SK-N-SH (cell line): ENCODE measurements around the gene VMP1.

Experiments used
- CHD2 ChIP-seq: fragments of 150-350 bp; IDR thresholded peaks from 2 replicates; pipeline ENCODE4 v1.6.1; 2018; ENCODE audit warnings: low read length; ENCODE audit not compliant: partially characterized antibody
- ELF1 ChIP-seq: IDR thresholded peaks from 2 replicates; pipeline ENCODE4 v1.4.0; 2012
- EP300 ChIP-seq, 2 experiments: IDR thresholded peaks; 2 replicates each; pipeline versions ENCODE4 v1.4.0 to v1.6.1; 2012; ENCODE audit warnings: borderline replicate concordance in 1 of 2, low read depth in 1 of 2, low read length in 1 of 2
- FOXM1 ChIP-seq: IDR thresholded peaks from 2 replicates; pipeline ENCODE4 v1.4.0; 2012; ENCODE audit warnings: low read depth, mild to moderate bottlenecking
- MEF2A ChIP-seq: IDR thresholded peaks from 2 replicates; pipeline ENCODE4 v1.4.0; 2012; ENCODE audit warnings: low read depth, borderline replicate concordance
- POLR2AphosphoS5 ChIP-seq: IDR thresholded peaks from 2 replicates; pipeline ENCODE4 v1.6.1; 2012; ENCODE audit warnings: low read depth, low read length
- REST ChIP-seq: IDR thresholded peaks from 2 replicates; pipeline ENCODE4 v1.6.1; 2012; ENCODE audit warnings: mild to moderate bottlenecking, low read depth, low read length, moderate library complexity
- TCF12 ChIP-seq: IDR thresholded peaks from 2 replicates; pipeline ENCODE4 v1.4.0; 2012
- USF1 ChIP-seq: IDR thresholded peaks from 2 replicates; pipeline ENCODE4 v1.4.0; 2012; ENCODE audit warnings: low read depth, borderline replicate concordance
- TF ChIP-seq, protein P1 (sequence below): fragments of 200-600 bp; sonication (generic); IDR thresholded peaks from 2 replicates; pipeline ENCODE4 v1.6.1; 2017; ENCODE audit warnings: antibody characterized with exemption, mild to moderate bottlenecking, moderate library complexity
- TF ChIP-seq, protein P2 (sequence below): IDR thresholded peaks from 2 replicates; pipeline ENCODE4 v1.4.0; 2012; ENCODE audit warnings: low read depth

GRCh38 chr17:59730268-59730834, 22.9 kb downstream of the VMP1 start:
- TF ChIP-seq, protein P1, sequence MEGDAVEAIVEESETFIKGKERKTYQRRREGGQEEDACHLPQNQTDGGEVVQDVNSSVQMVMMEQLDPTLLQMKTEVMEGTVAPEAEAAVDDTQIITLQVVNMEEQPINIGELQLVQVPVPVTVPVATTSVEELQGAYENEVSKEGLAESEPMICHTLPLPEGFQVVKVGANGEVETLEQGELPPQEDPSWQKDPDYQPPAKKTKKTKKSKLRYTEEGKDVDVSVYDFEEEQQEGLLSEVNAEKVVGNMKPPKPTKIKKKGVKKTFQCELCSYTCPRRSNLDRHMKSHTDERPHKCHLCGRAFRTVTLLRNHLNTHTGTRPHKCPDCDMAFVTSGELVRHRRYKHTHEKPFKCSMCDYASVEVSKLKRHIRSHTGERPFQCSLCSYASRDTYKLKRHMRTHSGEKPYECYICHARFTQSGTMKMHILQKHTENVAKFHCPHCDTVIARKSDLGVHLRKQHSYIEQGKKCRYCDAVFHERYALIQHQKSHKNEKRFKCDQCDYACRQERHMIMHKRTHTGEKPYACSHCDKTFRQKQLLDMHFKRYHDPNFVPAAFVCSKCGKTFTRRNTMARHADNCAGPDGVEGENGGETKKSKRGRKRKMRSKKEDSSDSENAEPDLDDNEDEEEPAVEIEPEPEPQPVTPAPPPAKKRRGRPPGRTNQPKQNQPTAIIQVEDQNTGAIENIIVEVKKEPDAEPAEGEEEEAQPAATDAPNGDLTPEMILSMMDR = no peak
- TF ChIP-seq, protein P2, sequence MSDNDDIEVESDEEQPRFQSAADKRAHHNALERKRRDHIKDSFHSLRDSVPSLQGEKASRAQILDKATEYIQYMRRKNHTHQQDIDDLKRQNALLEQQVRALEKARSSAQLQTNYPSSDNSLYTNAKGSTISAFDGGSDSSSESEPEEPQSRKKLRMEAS = no peak
- no peak for TF ChIP-seq EP300 (IDR thresholded peaks at IDR 0.05; ENCODE audit: borderline replicate concordance in 1 of 2, low read depth in 1 of 2, low read length in 1 of 2)
- no peak for TF ChIP-seq ELF1
- no peak for TF ChIP-seq MEF2A
- no peak for TF ChIP-seq USF1
- no peak for TF ChIP-seq REST
- TF ChIP-seq FOXM1 = no peak
- no peak for TF ChIP-seq POLR2AphosphoS5
- TF ChIP-seq CHD2 = no peak
- TF ChIP-seq TCF12 = no peak
